Astrocyte (in vitro differentiated cells and primary cell): Measurements from ENCODE around the gene BCL11B.

ENCODE experiments used
- CTCF ChIP-seq: IDR thresholded peaks from 2 replicates; pipeline ENCODE4 v1.5.1; 2011; ENCODE audit warnings: low read depth, mild to moderate bottlenecking, inconsistent platforms, low read length, moderate library complexity; ENCODE audit not compliant: insufficient read depth
- EZH2 ChIP-seq: IDR thresholded peaks from 2 replicates; pipeline ENCODE4 v1.6.1; 2012; ENCODE audit warnings: mild to moderate bottlenecking, low read length, inconsistent platforms; ENCODE audit not compliant: insufficient read depth

- TF ChIP-seq CTCF (no peak), EZH2 (no peak)
Observed at GRCh38 chr14:99183311-99183710, 88.7 kb downstream of the BCL11B start.
